HG03575 (cell line): ENCODE data around the gene BLTP1.
"Not testable (repeated sequence)": the region's sequence is repeated elsewhere in the genome, so short reads cannot be mapped to it uniquely, and the experiment has no call there.

Experiments
- ATAC-seq: cut with Tn5 transposase; IDR thresholded peaks from one replicate; pipeline ENCODE4 v1.9.1; 2021; ENCODE audit not compliant: unreplicated experiment, insufficient number of reproducible peaks, low FRiP score; ENCODE audit errors: extremely low read depth

The BLTP1 gene

DNA sequence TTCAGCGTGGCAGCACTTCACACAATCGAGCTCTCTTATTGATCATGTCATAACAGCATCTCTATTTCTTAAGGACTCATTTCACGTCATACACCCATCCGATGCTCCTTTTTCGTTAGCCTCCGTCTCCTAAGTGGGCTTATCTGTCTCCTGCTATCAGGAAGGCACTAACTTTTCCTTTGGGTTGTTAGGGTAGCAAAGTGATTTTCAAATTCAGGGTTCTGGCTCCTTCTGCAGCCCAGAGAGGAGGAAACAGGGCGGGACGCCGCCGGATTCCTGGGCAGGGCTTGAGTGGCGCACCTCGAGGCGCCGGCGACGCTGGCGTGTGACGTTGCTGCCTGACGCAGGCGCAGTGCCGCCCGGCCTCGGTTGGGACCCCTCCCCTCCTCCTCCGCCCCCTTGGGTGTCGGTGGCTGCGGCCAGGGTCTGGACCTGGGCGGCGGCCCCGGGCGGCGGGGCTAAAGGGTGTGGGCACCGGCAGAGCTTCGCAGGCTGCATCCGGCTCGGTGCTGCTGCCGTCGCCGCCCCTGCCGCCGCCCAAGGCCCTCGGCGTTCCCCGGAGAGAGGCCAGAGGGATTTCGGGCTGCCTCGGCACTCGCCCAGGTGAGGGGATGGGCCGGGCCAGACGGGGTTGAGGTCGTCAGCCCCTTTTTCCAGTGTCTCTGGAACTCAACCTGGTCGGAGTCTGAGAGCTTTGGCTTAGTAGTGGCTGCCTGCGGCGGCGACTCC is at the start of gene BLTP1:
BLTP1 (plus strand) TSS at position 350 of the 729 bp plus-strand sequence. CDS start 18,317 bp downstream, outside the sequence.
- ATAC-seq: peak; percentile 53

- no peak for ATAC-seq
Measured at GRCh38 chr4:122104184-122104583, 47.9 kb upstream of the BLTP1 start.

DNA sequence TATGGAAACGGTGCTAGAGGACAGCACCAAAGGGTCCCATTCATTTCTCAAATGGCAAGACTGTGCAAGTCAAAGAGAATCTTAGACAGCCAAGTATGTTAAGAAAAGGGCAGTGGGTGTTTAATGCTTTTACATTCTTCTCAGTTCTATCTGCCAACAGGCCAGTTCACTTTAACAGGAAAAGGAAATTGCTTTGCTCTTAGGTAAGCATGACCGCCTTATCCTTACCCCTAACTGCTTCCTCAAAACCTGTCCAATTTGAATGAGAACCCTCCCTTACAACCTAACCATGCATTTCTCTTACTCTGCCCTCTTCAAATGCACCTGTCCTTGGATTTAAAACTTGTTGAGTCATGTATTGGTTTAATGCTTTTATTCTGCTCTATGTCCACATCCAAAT is 44.5 kb upstream of the BLTP1 start:
- ATAC-seq: no peak

DNA sequence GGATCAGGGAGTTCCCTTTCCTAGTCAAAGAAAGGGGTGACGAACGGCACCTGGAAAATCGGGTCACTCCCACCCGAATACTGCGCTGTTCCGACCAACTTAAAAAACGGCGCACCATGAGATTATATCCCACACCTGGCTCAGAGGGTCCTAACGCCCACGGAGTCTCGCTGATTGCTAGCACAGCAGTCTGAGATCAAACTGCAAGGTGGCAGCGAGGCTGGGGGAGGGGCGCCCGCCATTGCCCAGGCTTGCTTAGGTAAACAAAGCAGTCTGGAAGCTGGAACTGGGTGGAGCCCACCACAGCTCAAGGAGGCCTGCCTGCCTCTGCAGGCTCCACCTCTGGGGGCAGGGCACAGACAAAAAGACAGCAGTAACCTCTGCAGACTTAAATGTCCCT is 41.8 kb upstream of the BLTP1 start:
- ATAC-seq: not testable (repeated sequence)

- ATAC-seq: no peak
Measured at GRCh38 chr4:122117743-122118142, 34.4 kb upstream of the BLTP1 start.

DNA sequence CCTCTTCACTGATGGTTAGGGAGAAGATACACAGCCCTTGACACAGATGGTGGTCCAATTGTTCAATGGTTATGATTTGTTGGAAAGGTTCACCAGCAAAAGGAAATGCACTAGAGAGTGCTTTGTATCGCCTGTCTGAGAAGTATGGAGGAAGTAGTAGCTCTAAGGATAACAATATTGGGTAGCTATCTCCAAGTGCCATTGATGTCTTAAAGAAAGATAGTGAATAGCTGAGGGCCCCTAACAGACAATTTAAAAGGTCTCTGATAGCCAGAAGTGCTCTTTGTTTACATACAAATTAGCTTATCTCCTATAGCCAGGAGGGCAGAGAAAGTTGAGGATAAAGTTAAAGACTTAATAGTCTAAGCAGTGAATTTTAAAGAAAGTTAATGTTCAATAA is 33.9 kb upstream of the BLTP1 start:
- no peak for ATAC-seq

DNA sequence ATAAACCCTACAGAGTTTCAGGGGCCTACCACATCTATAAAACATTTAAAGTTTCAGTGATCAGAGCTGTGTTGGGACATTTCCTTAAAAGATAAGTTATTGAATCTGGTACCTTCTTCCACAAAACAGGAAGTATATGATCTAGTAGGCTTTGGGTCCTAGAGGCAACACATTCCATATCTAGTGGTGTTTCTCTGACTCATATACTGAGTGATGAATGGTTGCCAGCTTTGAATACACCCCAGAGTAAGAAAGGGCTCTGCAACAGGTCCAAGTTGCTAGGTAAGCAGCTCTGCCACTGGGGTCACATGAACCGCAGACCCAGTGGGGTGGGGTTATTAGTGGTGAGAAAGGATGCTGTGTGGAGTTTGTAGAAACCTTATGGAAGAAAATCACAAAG is 32.4 kb upstream of the BLTP1 start:
- ATAC-seq: no peak

DNA sequence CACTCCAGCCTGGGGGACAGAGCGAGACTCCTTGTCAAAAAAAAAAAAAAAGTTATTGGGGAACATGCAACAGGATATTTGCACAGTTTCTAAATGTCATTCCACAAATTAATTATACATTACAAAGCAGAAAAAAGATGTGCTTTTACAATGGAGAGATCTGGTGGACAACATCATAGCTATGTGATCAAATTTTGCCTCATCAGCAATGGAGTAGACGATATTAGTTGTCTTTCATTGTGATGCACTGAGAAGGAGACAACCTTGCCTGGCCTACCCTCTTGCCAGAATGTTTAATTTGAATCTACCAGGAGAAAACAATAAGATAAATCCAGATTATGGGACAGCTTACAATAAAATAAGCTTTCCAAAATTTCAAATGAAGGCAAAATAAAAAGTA is 30.5 kb upstream of the BLTP1 start:
- ATAC-seq: no peak

DNA sequence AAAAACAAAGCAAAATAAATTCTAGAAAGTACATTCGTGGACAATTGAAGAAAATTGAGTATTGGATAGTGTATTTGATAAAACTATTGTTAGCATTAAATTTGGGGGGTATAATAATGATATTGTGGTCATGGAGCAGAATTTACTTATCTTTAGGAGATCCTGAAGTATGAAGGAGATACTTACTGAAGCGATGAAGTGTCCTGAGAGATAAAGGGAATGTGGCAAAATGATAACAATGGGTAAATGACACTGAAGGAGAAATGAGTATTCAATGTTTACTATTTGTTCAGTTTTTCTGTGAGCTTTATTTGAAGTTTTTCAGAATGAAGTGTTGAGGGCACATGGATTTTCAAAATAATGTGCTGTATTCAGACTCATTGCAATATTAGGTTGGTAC is 30.0 kb upstream of the BLTP1 start:
- ATAC-seq: no peak

DNA sequence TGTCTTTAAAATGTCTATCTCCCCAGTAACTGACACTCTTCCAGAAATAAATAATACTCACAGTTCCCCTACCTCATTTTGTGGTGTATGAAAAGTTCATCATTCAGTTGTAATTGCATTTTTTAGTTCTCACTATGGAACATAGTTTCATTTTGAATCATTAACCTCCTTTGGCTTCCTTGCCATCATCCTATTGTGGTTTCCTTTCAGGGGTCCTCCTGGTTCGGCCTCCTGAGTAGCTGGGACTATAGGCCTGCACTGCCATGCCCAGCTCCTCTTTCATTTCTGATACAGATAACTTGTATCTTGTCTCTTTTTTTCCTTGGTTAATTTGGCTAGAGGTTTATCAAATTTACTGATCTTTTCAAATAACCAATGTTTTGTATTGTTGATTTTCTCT is 23.1 kb upstream of the BLTP1 start:
- ATAC-seq: no peak

GRCh38 chr4:122131562-122132157 is 20.5 kb upstream of the BLTP1 start:
- no peak for ATAC-seq

DNA sequence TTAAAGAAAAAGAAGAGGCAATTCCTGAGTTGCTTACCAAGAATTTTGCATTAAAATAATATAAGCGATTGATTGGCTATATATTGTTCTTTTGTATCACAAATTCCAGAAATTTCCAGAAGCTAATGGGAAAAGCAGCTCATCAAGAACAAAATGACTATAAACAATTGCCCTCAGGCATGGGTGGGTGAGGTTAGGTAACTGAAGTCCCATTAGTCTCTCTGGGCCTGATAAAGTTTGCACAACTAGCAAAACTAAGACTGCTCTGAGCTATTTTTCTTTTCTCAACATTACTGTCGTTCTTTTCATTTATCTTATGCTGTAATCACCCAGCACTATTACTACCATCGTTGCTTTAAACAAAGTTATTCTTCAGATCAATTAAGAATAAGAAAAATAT is 19.2 kb upstream of the BLTP1 start:
- no peak for ATAC-seq

GRCh38 chr4:122139139-122139538 is 13.0 kb upstream of the BLTP1 start:
- no peak for ATAC-seq

DNA sequence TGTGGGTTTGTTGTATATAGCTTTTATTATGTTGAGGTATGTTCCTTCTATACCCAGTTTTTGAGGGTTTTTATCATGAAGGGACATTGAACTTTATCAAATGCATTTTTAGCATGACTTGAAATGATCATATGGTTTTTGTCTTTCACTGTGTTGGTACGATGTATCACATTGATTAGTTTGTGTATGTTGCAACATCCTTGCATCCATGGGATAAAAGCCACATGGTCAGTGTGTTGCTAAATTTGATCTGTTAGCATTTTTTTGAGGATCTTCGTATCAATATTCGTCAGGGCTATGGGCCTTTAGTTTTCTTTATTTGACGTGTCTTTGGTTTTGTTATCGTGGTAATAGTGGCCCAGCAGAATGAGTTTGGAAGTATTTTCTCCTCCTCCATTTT is 11.3 kb upstream of the BLTP1 start:
- ATAC-seq: no peak

DNA sequence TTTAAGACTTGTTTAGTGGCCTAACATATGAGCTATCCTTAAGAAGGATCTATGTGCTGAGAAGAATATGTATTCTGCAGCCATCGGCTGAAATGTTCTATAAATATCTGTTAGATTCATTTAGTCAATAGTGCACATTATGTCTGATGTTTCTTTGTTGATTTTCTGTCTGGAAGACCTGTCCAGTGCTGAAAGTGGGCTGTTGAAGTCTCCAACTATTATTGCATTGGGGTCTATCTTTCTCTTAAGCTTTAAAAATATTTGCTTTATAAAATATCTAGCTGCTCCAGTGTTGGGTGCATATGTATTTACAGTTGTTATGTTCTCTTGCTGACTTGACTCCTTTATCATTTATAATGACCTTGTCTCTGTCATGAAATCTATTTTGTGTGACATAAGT is 9.4 kb upstream of the BLTP1 start:
- no peak for ATAC-seq

DNA sequence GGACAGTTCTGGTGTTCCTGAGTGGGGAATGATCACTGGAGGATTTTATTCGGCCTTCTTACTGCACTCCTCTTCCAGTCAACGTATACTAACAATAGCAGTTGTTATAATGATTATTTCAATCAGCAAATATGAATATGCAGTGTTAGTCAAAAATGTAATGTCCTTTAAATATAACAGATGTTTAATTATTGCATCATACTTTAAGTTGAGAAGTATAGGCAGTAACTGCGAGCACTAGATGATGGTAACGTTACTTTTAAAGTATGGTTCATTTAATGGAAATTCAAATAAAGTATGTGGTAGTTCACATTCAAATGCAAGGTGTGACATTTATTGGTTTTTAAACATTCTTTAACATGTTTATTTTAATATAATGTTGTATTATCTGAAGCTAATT is 5.5 kb upstream of the BLTP1 start:
- no peak for ATAC-seq

- peak; percentile 30 for ATAC-seq
Measured at GRCh38 chr4:122150931-122151330, 1.2 kb upstream of the BLTP1 start.

DNA sequence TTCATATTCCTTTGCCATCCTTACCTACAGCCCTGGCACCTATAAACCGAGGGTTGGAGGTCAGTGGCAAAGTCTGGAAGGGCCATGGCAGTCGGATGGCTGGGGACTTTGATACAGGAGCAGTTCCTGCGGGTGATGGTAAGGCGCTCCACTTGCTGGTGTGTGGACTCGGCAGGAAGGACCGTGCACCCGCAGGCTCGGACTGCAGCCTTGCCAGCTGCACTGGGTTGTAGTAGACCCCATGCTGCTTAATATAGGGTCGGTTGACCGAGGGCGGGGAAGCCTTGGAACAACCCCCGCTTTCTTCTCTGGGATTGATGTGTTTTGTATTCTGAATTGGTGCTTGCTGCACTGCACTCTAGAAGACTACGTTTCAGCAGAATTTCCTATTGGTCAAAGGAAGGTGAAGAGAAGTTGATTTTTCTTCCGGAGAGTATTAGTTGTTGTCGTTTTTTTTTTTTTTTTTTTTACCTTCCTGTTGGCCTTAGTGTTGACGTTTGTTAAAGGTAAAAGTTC is 638 bp downstream of the BLTP1 start:
- peak; percentile 17 for ATAC-seq

DNA sequence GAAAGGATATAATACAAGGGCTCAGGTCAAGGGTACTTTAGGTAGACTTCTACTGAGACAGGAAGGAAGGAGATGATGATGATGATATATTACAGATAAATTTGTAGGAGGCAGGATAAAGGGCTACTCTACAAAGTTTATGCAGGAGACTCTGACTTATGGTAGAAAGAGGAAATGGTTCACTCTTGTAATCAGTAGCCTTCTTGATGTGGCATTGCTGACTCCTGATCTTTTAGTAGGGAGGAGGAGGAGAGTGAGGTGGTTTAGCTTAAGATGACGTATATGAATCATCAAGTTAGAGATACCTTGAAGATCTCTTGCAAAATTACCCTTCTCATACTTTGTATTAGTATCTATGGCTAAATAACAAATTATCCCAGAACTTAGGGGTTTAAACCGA is 4.7 kb downstream of the BLTP1 start:
- ATAC-seq: no peak

DNA sequence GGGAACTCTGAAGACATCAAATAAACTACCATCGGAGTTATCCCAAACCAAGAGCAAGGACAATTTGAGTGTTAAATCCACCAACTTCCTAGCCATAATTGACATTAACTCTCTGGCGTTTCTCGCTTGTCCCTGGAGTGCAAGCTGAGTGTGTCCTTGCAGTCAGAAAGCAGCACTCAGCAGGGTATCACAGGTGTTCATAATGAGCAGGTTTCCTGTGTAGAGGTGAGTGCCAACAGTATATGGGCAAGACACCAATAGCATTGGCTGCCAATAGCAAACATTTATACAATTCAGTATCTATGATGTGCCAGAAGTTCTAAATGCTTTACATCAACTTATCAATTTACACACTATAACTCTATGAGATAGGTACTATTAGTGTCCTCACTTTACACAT is 11.2 kb downstream of the BLTP1 start:
- no peak for ATAC-seq

DNA sequence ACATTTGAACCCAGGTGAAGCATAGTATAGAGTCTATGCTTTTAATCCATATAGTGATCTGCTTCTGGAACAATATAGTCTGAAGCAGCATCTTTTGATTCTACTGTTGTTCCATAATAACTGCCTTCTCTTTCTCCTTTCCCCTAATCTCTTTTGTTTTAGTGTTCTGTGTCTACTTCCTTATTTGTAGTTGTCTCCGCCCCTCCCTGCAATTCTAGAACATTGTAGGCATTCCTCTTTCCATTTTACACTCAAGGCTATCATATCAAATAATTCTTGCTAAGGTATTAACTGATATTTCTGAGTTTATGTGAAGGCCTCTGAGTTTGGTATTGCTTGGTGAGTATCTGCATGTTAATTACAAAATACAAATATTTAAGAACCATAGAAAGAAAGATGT is 11.6 kb downstream of the BLTP1 start:
- ATAC-seq: no peak
